ENCODE measurements around the gene WNT10A. TPM values are rescaled to one million over a fixed set of nuclear protein-coding genes. Genes with fewer than 3 reads are reported as not detected.

Gene WNT10A
- total RNA-seq, 1 donor, result not detected

DNA sequence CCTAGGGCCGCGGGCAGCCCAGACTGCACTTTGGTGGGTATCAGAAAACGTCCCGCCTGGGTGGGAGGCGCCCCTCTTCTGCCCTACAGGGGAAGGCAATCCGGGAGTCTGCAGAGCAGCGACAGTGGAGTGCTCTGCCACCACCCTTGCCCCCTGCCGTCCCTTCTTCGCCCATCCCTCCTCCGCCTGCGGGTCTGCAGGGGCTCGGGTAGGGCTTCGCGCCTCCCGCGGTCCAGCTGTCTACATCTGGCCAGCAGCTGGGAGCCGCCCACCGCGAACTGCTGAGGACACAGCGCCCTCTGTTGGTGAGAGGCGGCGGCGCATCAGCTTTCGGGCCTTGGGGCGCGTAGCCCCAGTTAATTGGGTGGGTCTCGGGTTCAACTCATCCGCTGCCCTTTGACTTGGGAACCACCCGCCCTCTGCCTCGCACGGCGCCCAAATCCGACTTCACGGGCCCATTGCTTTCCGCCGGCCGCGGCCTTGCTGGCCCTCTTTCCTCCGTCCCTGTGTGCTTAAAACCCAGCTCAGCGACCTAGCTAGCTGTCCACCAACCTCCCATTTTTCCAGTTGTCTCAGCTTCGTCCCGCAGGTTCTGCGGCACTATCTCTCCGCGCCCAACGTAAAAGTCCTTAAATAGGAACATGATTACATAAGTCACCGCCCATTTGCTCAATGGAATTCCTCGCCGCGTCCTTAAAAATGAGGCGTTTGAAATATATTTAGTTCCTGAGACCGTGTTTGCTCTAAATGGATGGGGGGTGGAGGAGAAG lies 17.6 kb downstream of the WNT10A start:
- DNase-seq (ENCODE audit: low read depth), result peak; percentile 43
- no peak overlapping the region for H3K4me3 ChIP-seq (ENCODE audit: low read depth, low read length)

DNA sequence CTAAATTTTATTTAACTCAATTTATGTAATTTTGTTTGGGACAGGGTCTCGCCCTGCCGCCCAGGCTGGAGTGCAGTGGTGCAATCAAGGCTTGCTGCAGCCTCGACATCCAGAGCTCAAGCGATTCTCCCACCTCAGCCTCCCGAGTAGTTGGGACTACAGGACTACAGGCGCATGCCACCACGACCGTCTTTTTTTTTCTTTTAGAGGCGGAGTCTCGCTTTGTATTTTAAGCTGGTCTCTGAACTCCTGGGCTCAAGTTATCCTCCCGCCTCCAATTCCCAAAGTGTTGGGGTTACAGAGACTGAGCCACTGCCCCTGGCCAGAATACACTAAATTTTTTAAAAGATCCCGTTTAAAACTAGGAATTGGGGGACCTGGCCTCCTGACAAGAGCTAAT lies 18.5 kb downstream of the WNT10A start:
- TF ChIP-seq, protein P1, sequence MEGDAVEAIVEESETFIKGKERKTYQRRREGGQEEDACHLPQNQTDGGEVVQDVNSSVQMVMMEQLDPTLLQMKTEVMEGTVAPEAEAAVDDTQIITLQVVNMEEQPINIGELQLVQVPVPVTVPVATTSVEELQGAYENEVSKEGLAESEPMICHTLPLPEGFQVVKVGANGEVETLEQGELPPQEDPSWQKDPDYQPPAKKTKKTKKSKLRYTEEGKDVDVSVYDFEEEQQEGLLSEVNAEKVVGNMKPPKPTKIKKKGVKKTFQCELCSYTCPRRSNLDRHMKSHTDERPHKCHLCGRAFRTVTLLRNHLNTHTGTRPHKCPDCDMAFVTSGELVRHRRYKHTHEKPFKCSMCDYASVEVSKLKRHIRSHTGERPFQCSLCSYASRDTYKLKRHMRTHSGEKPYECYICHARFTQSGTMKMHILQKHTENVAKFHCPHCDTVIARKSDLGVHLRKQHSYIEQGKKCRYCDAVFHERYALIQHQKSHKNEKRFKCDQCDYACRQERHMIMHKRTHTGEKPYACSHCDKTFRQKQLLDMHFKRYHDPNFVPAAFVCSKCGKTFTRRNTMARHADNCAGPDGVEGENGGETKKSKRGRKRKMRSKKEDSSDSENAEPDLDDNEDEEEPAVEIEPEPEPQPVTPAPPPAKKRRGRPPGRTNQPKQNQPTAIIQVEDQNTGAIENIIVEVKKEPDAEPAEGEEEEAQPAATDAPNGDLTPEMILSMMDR (IDR thresholded peaks at IDR 0.05; ENCODE audit: insufficient read depth, low read depth, low read length), result no peak
- DNase-seq (ENCODE audit: low read depth), result no peak
- H3K4me3 ChIP-seq (ENCODE audit: low read depth, low read length), result no peak overlapping the region

More for the DNA sequence above, 17.6 kb downstream of the WNT10A start:
- TF ChIP-seq, protein P1 (IDR thresholded peaks at IDR 0.05; ENCODE audit: insufficient read depth, low read depth, low read length), result peak; percentile 92

DNA sequence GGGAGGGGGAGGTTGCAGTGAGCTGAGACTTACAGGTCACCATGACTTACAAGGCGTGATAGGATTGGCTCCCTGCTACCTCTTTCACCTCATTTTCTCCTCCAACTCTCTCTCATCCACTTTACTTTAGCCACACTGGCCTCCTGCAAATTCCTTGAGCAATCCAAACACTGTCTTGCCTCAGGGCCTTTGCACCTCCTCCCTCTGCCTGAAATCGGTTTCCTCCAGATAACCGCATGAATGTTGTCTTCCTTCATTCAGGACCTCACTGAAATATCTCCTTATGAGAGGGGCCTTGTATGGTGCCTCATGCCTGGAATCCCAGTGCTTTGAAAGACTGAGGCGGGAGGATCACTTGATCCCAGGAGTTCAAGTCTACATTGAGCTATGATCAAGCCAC lies 21.8 kb downstream of the WNT10A start:
- no peak overlapping the region for H3K4me3 ChIP-seq (ENCODE audit: low read depth, low read length)
- DNase-seq (ENCODE audit: low read depth), result no peak
- TF ChIP-seq, protein P1 (IDR thresholded peaks at IDR 0.05; ENCODE audit: insufficient read depth, low read depth, low read length), result no peak

DNA sequence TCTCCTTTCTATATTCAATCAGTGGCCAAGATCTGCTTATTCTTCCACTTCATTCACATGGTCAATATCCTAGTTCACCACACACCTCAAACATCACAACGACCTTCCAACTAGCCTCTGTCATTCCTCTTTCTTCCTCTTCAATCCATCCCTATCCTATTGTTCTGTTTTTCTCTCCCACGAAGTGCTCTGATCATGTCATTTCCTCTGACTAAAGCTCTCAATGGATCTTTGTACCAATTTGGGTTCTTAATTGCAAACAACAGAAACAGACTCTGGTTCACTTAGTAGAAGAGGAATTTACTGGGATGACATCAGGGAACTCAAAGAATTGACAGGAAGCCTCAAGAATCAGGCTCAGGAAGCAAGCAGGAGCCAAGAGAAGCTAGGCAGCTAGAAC lies 23.5 kb downstream of the WNT10A start:
- no peak for DNase-seq (ENCODE audit: low read depth)
- no peak overlapping the region for H3K4me3 ChIP-seq (ENCODE audit: low read depth, low read length)
- TF ChIP-seq, protein P1 (IDR thresholded peaks at IDR 0.05; ENCODE audit: insufficient read depth, low read depth, low read length), result no peak

DNA sequence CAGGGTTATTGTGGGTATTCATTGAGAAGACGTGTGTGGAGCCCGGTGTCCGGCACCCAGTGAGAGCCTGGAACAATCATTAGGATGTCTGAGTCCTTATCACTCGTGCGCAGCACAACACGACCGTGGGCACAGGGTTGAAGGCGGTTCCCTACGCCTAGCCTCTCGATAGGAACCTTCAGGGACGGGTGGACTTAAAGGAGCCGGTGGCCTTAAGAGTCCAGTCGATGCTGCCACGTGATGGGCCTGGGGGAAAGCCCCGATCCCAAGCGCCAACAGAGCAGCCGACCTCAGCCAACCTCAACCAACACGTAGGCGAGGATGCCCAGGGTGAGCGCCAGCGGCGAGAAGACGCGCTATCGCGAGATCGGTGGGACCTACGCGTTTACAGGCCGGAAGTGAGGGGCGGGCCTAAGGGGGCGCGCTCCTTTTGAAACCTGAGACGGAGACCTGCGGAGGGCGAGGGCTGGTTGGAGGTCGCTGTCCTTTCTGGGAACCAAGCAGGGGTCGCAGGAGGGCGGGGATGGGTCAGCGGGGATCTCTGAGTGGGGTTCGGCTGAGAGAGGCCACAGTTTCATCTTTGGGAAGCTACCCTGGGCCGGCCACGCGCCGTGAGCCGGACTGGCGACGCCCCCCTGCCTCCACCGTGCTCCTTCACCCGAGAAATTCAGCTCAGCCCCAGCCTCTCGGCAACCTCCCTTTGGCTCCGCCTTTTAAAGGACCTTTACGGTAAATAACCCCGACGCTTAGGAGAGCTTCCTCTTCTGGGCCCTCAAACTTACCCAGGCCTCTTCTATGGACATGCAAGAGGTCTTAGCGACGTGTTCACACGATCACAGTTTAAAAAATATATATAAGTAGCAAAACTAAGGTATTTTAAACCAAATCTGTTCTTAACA lies 28.3 kb downstream of the WNT10A start:
- TF ChIP-seq, protein P1 (IDR thresholded peaks at IDR 0.05; ENCODE audit: insufficient read depth, low read depth, low read length), result no peak
- peak overlapping the region; percentile 63 for H3K4me3 ChIP-seq (ENCODE audit: low read depth, low read length)
- DNase-seq (ENCODE audit: low read depth), result peak; percentile 83

DNA sequence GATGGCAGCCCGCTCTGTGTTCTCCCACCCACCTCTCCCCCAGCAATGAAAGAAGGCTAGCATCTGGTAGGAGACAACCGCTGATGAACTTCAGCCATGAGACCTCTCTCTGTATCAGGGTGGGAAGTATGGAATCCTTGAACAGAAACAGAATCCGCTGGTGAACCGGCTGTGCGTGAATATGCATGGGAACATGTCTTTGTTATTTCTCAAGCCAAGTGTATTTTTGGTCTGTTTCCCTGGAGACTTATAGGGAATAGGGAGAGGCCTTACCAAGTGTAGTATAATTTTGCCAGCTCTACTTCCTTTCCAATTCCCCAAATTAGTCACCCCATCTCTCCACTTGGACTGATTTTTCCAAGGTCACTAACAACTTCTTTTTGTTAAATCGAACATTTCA lies 30.1 kb downstream of the WNT10A start:
- no peak overlapping the region for H3K4me3 ChIP-seq (ENCODE audit: low read depth, low read length)
- DNase-seq (ENCODE audit: low read depth), result no peak
- TF ChIP-seq, protein P1 (IDR thresholded peaks at IDR 0.05; ENCODE audit: insufficient read depth, low read depth, low read length), result no peak

All from fibroblast of villous mesenchyme (primary cell).